ENCODE data around the gene TNFRSF17.

TNFRSF17 gene

GRCh38 chr16:12009462-12009861 is 44.5 kb downstream of the TNFRSF17 start:
- FAIRE-seq = no peak

GRCh38 chr16:12009922-12010321 is 44.9 kb downstream of the TNFRSF17 start:
- FAIRE-seq = no peak

GRCh38 chr16:12010388-12011251 is 45.6 kb downstream of the TNFRSF17 start:
- no peak for FAIRE-seq

- no peak for FAIRE-seq
Measured at GRCh38 chr16:12011565-12011964, 46.6 kb downstream of the TNFRSF17 start.

GRCh38 chr16:12016291-12016947 is 51.4 kb downstream of the TNFRSF17 start:
- no peak for FAIRE-seq

- no peak for FAIRE-seq
Measured at GRCh38 chr16:12017558-12017957, 52.5 kb downstream of the TNFRSF17 start.

Measured in TTC549 (cell line).